Measurements from ENCODE around the gene SMAP1.

SMAP1 gene

GRCh38 chr6:70820778-70821177 is 153.1 kb downstream of the SMAP1 start:
- Histone ChIP-seq H3K27me3 (no peaks in the 10 kb centered on the region), H3K9me3 (no peaks in the 10 kb centered on the region), H3K27ac (no peak overlapping the region), H3K36me3 (no peaks in the 10 kb centered on the region), H3K4me3 (no peak overlapping the region), H3K4me1 (no peaks in the 10 kb centered on the region)
- TF ChIP-seq, protein P1, sequence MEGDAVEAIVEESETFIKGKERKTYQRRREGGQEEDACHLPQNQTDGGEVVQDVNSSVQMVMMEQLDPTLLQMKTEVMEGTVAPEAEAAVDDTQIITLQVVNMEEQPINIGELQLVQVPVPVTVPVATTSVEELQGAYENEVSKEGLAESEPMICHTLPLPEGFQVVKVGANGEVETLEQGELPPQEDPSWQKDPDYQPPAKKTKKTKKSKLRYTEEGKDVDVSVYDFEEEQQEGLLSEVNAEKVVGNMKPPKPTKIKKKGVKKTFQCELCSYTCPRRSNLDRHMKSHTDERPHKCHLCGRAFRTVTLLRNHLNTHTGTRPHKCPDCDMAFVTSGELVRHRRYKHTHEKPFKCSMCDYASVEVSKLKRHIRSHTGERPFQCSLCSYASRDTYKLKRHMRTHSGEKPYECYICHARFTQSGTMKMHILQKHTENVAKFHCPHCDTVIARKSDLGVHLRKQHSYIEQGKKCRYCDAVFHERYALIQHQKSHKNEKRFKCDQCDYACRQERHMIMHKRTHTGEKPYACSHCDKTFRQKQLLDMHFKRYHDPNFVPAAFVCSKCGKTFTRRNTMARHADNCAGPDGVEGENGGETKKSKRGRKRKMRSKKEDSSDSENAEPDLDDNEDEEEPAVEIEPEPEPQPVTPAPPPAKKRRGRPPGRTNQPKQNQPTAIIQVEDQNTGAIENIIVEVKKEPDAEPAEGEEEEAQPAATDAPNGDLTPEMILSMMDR (IDR thresholded peaks at IDR 0.05) = no peak
- intact Hi-C loops (cut with DNase I; ENCODE audit: low total_unique reads) = no loop called here
- no peak for DNase-seq

DNA sequence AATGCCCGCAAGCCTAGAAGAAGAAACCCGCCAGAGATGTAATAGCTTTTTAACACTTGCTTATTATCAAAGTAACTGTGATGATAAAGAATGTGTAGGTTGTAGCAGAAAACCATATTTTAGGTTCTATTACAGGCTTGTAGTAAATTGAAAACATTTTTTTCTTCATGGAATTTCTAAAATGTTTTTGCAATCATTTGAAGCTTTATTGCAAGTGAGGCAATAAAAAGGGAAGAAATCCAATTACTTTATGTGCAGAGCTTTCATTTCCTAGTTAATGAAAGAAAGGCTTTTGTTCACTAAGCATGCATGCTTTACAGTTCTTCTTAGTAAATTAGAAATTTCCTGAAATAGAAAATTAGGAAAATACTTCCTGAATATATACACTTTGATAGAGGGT is 154.1 kb downstream of the SMAP1 start:
- no peak for DNase-seq
- Histone ChIP-seq H3K4me1 (no peaks in the 10 kb centered on the region), H3K27me3 (no peaks in the 10 kb centered on the region), H3K9me3 (no peaks in the 10 kb centered on the region), H3K4me3 (no peak overlapping the region), H3K27ac (no peak overlapping the region), H3K36me3 (no peaks in the 10 kb centered on the region)
- intact Hi-C loops (cut with DNase I; ENCODE audit: low total_unique reads) = no loop called here
- TF ChIP-seq, protein P1 (IDR thresholded peaks at IDR 0.05) = no peak

DNA sequence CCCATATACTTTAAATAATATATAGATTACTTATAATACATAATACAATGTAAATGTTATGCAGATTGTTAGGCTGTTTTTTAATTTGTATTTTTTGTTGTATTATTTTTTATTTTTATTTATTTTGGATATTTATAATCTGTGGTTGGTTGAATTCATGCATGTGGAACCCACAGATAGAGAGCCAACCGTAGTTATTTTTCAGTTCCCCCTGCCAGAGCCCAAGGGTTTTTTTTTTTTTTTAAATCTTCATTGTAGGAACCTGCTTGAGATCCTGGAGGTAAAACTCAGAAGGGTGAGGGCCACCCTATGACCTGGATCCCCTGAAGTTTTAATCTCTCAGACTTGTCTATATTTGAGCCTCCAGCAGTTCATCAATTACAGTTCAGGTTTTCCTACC is 156.0 kb downstream of the SMAP1 start:
- Histone ChIP-seq H3K4me3 (no peak overlapping the region), H3K9me3 (no peaks in the 10 kb centered on the region), H3K4me1 (no peaks in the 10 kb centered on the region), H3K27ac (no peak overlapping the region), H3K36me3 (no peaks in the 10 kb centered on the region), H3K27me3 (no peaks in the 10 kb centered on the region)
- intact Hi-C loops (cut with DNase I; ENCODE audit: low total_unique reads) = no loop called here
- TF ChIP-seq, protein P1 (IDR thresholded peaks at IDR 0.05) = no peak
- DNase-seq = no peak

- H3K27ac ChIP-seq = no peak overlapping the region
- H3K4me1 ChIP-seq = peaks cover 0 to 16% (median 2%) of the 10 kb centered on the region in 4 donors
- TF ChIP-seq, protein P1 (IDR thresholded peaks at IDR 0.05) = no peak
- H3K4me3 ChIP-seq = no peak overlapping the region
- H3K9me3 ChIP-seq = no peaks in the 10 kb centered on the region
- no peaks in the 10 kb centered on the region for H3K36me3 ChIP-seq
- no peak for DNase-seq
- H3K27me3 ChIP-seq = no peaks in the 10 kb centered on the region
- intact Hi-C loops (cut with DNase I; ENCODE audit: low total_unique reads) = no loop called here
Observed at GRCh38 chr6:70831427-70831826, 163.7 kb downstream of the SMAP1 start.

GRCh38 chr6:70834520-70834919 is 166.8 kb downstream of the SMAP1 start:
- Histone ChIP-seq H3K27ac (no peak overlapping the region), H3K4me1 (peaks cover 0 to 16% (median 2%) of the 10 kb centered on the region in 4 donors), H3K36me3 (no peaks in the 10 kb centered on the region), H3K27me3 (no peaks in the 10 kb centered on the region), H3K9me3 (no peaks in the 10 kb centered on the region), H3K4me3 (no peak overlapping the region)
- intact Hi-C loops (cut with DNase I; ENCODE audit: low total_unique reads) = no loop called here
- DNase-seq = no peak
- TF ChIP-seq, protein P1 (IDR thresholded peaks at IDR 0.05) = no peak

GRCh38 chr6:70838907-70839285 is 171.2 kb downstream of the SMAP1 start:
- Histone ChIP-seq H3K27ac (no peak overlapping the region), H3K9me3 (no peaks in the 10 kb centered on the region), H3K36me3 (no peaks in the 10 kb centered on the region), H3K4me1 (peaks cover 0 to 11% (median 2%) of the 10 kb centered on the region in 4 donors), H3K4me3 (no peak overlapping the region), H3K27me3 (no peaks in the 10 kb centered on the region)
- intact Hi-C loops (cut with DNase I; ENCODE audit: low total_unique reads) = no loop called here
- DNase-seq = no peak
- TF ChIP-seq, protein P1 (IDR thresholded peaks at IDR 0.05) = no peak
